GM12878 (cell line): ENCODE data around the gene FILIP1L.

Experiments used
- EGR1 ChIP-seq, 2 experiments: IDR thresholded peaks; 1 replicate in 1 of 2; 2 replicates in 1 of 2; pipeline ENCODE4 v1.6.1; 2011 to 2012; ENCODE audit warnings: low read depth in 2 of 2, low read length in 2 of 2, borderline replicate concordance in 1 of 2, mild to moderate bottlenecking in 1 of 2, moderate library complexity in 1 of 2
- IRF3 ChIP-seq: fragments of 450-650 bp; IDR thresholded peaks from 2 replicates; pipeline ENCODE4 v1.6.1; 2014; ENCODE audit warnings: mild to moderate bottlenecking
- ZNF687 ChIP-seq: fragments of 450-650 bp; IDR thresholded peaks from 2 replicates; pipeline ENCODE4 v1.6.1; 2017; ENCODE audit warnings: mild to moderate bottlenecking, moderate library complexity

GRCh38 chr3:99923873-99924272 lies 190.4 kb downstream of the FILIP1L start:
- TF ChIP-seq EGR1 (IDR thresholded peaks at IDR 0.05; ENCODE audit: borderline replicate concordance in 1 of 2, low read depth in 2 of 2, low read length in 2 of 2) (no peak), ZNF687 (no peak), IRF3 (no peak)
